Right cardiac atrium (tissue), 5 donors: ENCODE data around the gene GPC5. TPM values are rescaled to one million over a fixed set of nuclear protein-coding genes. Genes with fewer than 3 reads are reported as not detected.

Source experiments
- ATAC-seq, 2 donors: fragments of 200-7000 bp; cut with Tn5 transposase; one replicate each; pipeline versions ENCODE4 v1.8.0 to v1.9.1; 2020; ENCODE audit warnings: moderate library complexity in 2 of 2, mild to moderate bottlenecking in 1 of 2
- DNase-seq, 3 donors: peaks; one replicate each; pipeline ENCODE4 v3.0.0-alpha.2; 2020
- H3K27ac ChIP-seq: one replicate; pipeline ENCODE4 v1.5.1; 2013; ENCODE audit warnings: mild to moderate bottlenecking, low read length, control low read depth, moderate library complexity
- H3K27me3 ChIP-seq: one replicate; pipeline ENCODE4 v1.6.1; 2013; ENCODE audit not compliant: control insufficient read depth, insufficient read depth
- H3K4me1 ChIP-seq: one replicate; pipeline ENCODE4 v1.6.1; 2013; ENCODE audit warnings: low read length; ENCODE audit not compliant: control insufficient read depth, insufficient read depth
- H3K4me3 ChIP-seq: one replicate; pipeline ENCODE4 v1.5.1; 2013; ENCODE audit warnings: low read length, control low read depth
- H3K9me3 ChIP-seq: one replicate; pipeline ENCODE4 v1.6.1; 2013; ENCODE audit warnings: low read length; ENCODE audit not compliant: control insufficient read depth
- WGBS: extraction: QIAGEN DNeasy Blood & Tissue Kit; methylation state at CpG from one replicate; pipeline ENCODE4 v1.1.7; 2013; 5-methylcytosine and 5-hydroxymethylcytosine counted together
- intact Hi-C, 4 donors: fragments of 100-400 bp; cut with DNase I; formaldehyde crosslinking; loops; one replicate each; pipeline versions ENCODE4 v1.11.0 to v1.14.0; 2022 to 2023
- polyA plus RNA-seq: library from polyadenylated mRNA; stranded (reverse); fragments of 200-250 nt; gene quantifications from one replicate; pipeline ENCODE4 v1.2.3, GENCODE V29; 2013
- total RNA-seq, 4 donors: library from RNA; stranded (reverse); fragmentation: NEBNext Ultra II Directional; extraction: Animal tissue kit (Norgen Biotek cat#: 25700); gene quantifications; one replicate each; pipeline ENCODE4 v1.2.1, GENCODE V29; 2021
- donor health status: healthy with polysubstance abuse.
- donor health status: DM: no; HTN: yes; CAD: no.
- donor health status: DM: no; HTN: no; CAD: no.
- donor health status: DM: no; HTN: yes; CAD: no; lungs with severe emphysema.
- donor health status: DM: yes; HTN: yes; CAD: no.

The GPC5 gene
- total and polyA plus RNA-seq, 5 donors, result 0.99 to 4.3 (median 2.6) TPM

GRCh38 chr13:91627952-91628739 is 229.7 kb downstream of the GPC5 start:
- no peaks in the 10 kb centered on the region for H3K4me1 ChIP-seq
- no peak for ATAC-seq
- 78% methylated on average over 3 of the region's 3 CpGs for WGBS
- no peaks in the 10 kb centered on the region for H3K27me3 ChIP-seq
- intact Hi-C loops, result no loop called here
- no peak overlapping the region for H3K27ac ChIP-seq
- H3K4me3 ChIP-seq, result no peak overlapping the region
- no peak for DNase-seq
- H3K9me3 ChIP-seq, result no peaks in the 10 kb centered on the region

- no peak overlapping the region for H3K4me3 ChIP-seq
- intact Hi-C loops, result no loop called here
- H3K27me3 ChIP-seq, result no peaks in the 10 kb centered on the region
- H3K4me1 ChIP-seq, result no peaks in the 10 kb centered on the region
- ATAC-seq, result no peak
- no peak overlapping the region for H3K27ac ChIP-seq
- 92% methylated on average over 1 of the region's 1 CpG for WGBS
- no peak for DNase-seq
- no peaks in the 10 kb centered on the region for H3K9me3 ChIP-seq
Observed at GRCh38 chr13:91630946-91631345, 232.5 kb downstream of the GPC5 start.

DNA sequence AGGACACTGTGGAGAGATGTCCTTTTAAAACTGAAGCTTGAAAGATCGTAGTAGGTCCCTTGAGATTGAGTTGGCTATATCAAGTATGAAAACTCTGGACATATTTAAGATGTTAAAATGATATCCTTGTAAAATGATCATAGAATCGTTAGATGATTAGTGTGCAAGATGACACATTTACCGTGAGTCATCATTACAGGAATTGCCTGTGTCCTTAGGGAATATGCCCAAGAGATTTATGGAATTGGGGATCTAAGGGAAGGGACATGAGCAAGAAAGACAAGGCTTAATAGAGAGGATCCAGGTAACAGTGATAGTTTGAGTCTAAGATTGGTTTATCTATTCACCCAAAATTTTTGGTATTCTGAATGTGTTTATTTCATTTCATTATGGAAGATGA is 233.7 kb downstream of the GPC5 start:
- intact Hi-C loops, result no loop called here
- Histone ChIP-seq H3K27ac (no peak overlapping the region), H3K9me3 (no peaks in the 10 kb centered on the region), H3K4me3 (no peak overlapping the region), H3K27me3 (no peaks in the 10 kb centered on the region), H3K4me1 (no peaks in the 10 kb centered on the region)
- ATAC-seq (no peak), DNase-seq (no peak)
- 72% methylated on average over 3 of the region's 3 CpGs for WGBS

DNA sequence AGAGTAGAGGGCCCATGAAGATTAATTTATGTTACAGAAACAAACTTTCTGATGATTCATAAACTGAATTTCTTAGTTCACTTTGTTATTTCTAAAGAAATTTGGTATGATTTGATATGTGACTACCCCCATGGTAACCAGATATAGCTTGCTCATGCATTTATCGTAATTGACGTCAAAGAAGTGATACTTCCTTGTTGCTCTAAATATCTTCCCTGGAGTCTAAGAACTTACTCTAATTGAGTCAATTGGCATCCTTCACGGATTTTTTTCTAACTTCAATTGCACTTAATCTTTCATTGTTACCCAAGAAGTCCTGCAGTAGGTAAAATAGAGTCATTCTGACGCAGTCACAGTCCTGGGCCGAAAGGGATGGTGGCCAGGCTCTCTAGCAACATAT is 240.9 kb downstream of the GPC5 start:
- H3K9me3 ChIP-seq, result no peaks in the 10 kb centered on the region
- intact Hi-C loops, result no loop called here
- H3K4me3 ChIP-seq, result no peak overlapping the region
- 83% methylated on average over 5 of the region's 5 CpGs for WGBS
- no peaks in the 10 kb centered on the region for H3K27me3 ChIP-seq
- DNase-seq (no peak), ATAC-seq (no peak)
- no peaks in the 10 kb centered on the region for H3K4me1 ChIP-seq
- no peak overlapping the region for H3K27ac ChIP-seq

- Histone ChIP-seq H3K27ac (no peak overlapping the region), H3K9me3 (no peaks in the 10 kb centered on the region), H3K4me1 (no peaks in the 10 kb centered on the region), H3K4me3 (no peak overlapping the region), H3K27me3 (no peaks in the 10 kb centered on the region)
- ATAC-seq (no peak), DNase-seq (no peak)
- intact Hi-C loops, result no loop called here
- 55% methylated on average over 2 of the region's 2 CpGs for whole genome bisulfite sequencing
Observed at GRCh38 chr13:91643394-91643793, 245.0 kb downstream of the GPC5 start.

DNA sequence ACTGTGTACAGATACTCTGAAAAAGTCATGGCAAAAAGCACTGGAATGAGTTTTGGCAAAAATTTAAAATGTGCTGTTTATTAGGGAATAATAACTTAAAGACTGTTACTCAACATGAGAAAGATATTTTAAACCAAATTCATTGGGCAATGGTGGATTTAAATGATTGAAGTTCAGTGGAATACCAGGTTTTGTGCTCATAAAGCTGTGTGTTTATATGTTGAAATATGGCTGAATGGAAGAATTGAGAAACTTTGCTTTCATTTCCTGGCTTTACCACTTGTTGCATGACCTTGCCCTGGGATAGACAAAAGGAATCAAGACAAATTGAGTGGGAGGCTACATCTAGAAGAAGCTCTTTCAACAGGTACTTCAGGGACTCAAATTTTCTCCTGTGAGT is 246.4 kb downstream of the GPC5 start:
- DNase-seq (no peak), ATAC-seq (no peak)
- Histone ChIP-seq H3K9me3 (no peaks in the 10 kb centered on the region), H3K27ac (no peak overlapping the region), H3K27me3 (no peaks in the 10 kb centered on the region), H3K4me3 (no peak overlapping the region), H3K4me1 (no peaks in the 10 kb centered on the region)
- intact Hi-C loops, result no loop called here

- H3K4me1 ChIP-seq, result no peaks in the 10 kb centered on the region
- DNase-seq, result peak in 1 of 3 donors; percentile 15
- no peak overlapping the region for H3K27ac ChIP-seq
- ATAC-seq, result peak; percentile 67 to 79
- intact Hi-C loops, result no loop called here
- no peaks in the 10 kb centered on the region for H3K9me3 ChIP-seq
- no peaks in the 10 kb centered on the region for H3K27me3 ChIP-seq
- WGBS, result 37% methylated on average over 3 of the region's 3 CpGs
- H3K4me3 ChIP-seq, result no peak overlapping the region
Observed at GRCh38 chr13:91647361-91647990, 249.1 kb downstream of the GPC5 start.

DNA sequence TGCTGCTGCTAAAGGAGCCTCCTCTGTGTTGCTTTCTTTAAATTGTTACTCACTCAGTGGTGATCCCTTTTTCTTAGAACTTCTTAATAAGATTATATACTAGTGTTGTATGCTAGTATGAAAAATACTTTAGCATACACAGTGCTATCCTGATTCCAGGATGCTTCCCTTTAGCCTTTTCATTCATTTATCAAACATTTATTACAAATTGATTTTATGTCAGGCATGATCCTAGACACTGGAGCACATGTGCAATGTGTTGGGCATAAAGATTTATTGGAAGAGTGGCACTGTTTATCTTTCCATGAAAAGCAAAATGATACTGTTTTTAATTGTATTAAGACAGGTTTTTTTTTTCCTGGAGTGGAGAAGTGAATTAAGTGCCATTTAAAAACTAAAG is 249.6 kb downstream of the GPC5 start:
- ATAC-seq (no peak), DNase-seq (no peak)
- H3K4me3 ChIP-seq, result no peak overlapping the region
- no peaks in the 10 kb centered on the region for H3K4me1 ChIP-seq
- intact Hi-C loops, result no loop called here
- no peak overlapping the region for H3K27ac ChIP-seq
- H3K27me3 ChIP-seq, result no peaks in the 10 kb centered on the region
- no peaks in the 10 kb centered on the region for H3K9me3 ChIP-seq

DNA sequence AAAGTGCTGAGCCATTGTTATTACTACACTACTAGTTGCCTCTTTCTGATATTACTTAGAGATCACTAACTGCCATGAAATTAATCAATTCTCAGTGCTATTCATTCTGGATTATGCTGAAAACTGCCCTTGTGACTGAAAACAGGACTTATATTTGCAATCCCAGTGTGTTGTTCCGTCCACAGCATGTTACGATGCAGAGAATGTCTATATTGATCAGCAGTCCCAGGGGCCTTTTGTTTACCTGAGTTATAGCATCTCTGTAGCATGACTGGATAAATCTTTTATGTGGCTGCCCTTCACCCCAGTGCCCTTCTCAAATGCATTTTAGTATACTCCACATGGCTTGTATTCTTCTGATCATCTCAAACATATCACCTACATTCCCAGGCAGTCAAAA is 251.0 kb downstream of the GPC5 start:
- intact Hi-C loops, result no loop called here
- 91% methylated on average over 2 of the region's 2 CpGs for WGBS
- no peaks in the 10 kb centered on the region for H3K27me3 ChIP-seq
- DNase-seq (no peak), ATAC-seq (no peak)
- H3K27ac ChIP-seq, result no peak overlapping the region
- H3K4me3 ChIP-seq, result no peak overlapping the region
- no peaks in the 10 kb centered on the region for H3K9me3 ChIP-seq
- no peaks in the 10 kb centered on the region for H3K4me1 ChIP-seq

- H3K27ac ChIP-seq, result no peak overlapping the region
- no peaks in the 10 kb centered on the region for H3K4me1 ChIP-seq
- no peak overlapping the region for H3K4me3 ChIP-seq
- H3K27me3 ChIP-seq, result no peaks in the 10 kb centered on the region
- DNase-seq (no peak), ATAC-seq (no peak)
- WGBS, result 57% methylated on average over 10 of the region's 10 CpGs
- H3K9me3 ChIP-seq, result no peaks in the 10 kb centered on the region
- intact Hi-C loops, result no loop called here
Observed at GRCh38 chr13:91652404-91653301, 254.2 kb downstream of the GPC5 start.

GRCh38 chr13:91655731-91656130 is 257.3 kb downstream of the GPC5 start:
- 88% methylated on average over 4 of the region's 4 CpGs for WGBS
- DNase-seq, result no peak
- Histone ChIP-seq H3K4me1 (no peaks in the 10 kb centered on the region), H3K4me3 (no peak overlapping the region), H3K27me3 (no peaks in the 10 kb centered on the region), H3K27ac (no peak overlapping the region), H3K9me3 (no peaks in the 10 kb centered on the region)
- intact Hi-C loops, result no loop called here
- ATAC-seq, result no peak
